ENCODE measurements around the gene ACTN1. TPM values are rescaled to one million over a fixed set of nuclear protein-coding genes. Genes with fewer than 3 reads are reported as not detected.

Gene ACTN1
- total and polyA plus RNA-seq, 10 of the 15 experiments (the other 5 are each of a cell fraction or from before 2014, with no cell fraction given), result 0.14 to 39.4 (median 2.6) TPM

DNA sequence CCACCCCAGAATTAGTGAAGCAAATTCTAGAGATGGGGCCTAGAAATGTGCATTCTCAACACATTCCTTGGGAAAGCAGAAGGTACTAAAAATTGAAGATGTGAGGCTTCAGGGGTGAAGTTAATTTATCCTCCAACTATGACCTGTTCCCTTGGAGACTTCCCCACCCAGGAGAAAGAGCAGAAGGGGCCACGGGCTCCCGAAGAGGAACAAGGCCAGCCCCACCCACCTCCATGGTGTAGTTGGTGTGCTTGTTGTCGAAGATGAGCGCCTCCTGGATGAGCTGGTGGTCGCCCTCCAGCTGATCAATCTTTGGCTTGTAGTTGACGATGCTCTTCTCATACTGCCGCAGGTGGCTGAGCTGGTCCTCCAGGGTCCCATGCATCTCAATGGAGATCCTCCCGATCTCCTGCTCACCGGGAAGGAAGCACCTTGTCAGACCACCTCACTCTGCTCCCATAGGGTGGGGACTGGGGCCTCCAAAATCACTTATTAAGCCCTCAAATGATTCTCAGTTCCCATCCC, 98.5 kb downstream of the ACTN1 start:
- no peak overlapping the region for H3K27ac ChIP-seq (ENCODE audit: control insufficient read depth, insufficient read depth)
- 59% methylated on average over 9 of the region's 9 CpGs for WGBS (ENCODE audit: insufficient coverage, insufficient replicate concordance, low lambda C conversion rate, missing lambda C conversion rate)
- H3K4me1 ChIP-seq (ENCODE audit: control insufficient read depth, insufficient read depth, low read length), result no peaks in the 10 kb centered on the region
- no peak overlapping the region for H3K9ac ChIP-seq (ENCODE audit: control insufficient read depth, insufficient read depth, low read length)
- DNase-seq (ENCODE audit: low read depth, low spot score) (no peak), FAIRE-seq (no peak), ATAC-seq (no peak)
- H3K4me3 ChIP-seq, result no peak overlapping the region
- H2AFZ ChIP-seq (ENCODE audit: control insufficient read depth, low read depth, low read length), result no peak overlapping the region
- POLR2A ChIA-PET, result no interaction called here
- no TSS peak for BruUV-seq (replicated peaks)
- in situ Hi-C loops (cut with MboI) (no loop called here), intact Hi-C loops (cut with micrococcal nuclease; ENCODE audit: unreplicated experiment) (no loop called here)
- H4K20me1 ChIP-seq (ENCODE audit: control insufficient read depth, insufficient read depth), result no peaks in the 10 kb centered on the region
- no peak for TF ChIP-seq CEBPB (IDR thresholded peaks at IDR 0.05; ENCODE audit: borderline replicate concordance in 1 of 2, low read depth in 2 of 2, low read length in 2 of 2)
- TF ChIP-seq, protein P1, sequence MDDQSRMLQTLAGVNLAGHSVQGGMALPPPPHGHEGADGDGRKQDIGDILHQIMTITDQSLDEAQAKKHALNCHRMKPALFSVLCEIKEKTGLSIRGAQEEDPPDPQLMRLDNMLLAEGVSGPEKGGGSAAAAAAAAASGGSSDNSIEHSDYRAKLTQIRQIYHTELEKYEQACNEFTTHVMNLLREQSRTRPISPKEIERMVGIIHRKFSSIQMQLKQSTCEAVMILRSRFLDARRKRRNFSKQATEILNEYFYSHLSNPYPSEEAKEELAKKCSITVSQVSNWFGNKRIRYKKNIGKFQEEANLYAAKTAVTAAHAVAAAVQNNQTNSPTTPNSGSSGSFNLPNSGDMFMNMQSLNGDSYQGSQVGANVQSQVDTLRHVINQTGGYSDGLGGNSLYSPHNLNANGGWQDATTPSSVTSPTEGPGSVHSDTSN (IDR thresholded peaks at IDR 0.05; ENCODE audit: insufficient replicate concordance, low read depth, low read length), result no peak
- no peaks in the 10 kb centered on the region; a peak in 2 of 4 replicates for H3K36me3 ChIP-seq (ENCODE audit: control insufficient read depth in 2 of 2, insufficient read depth in 2 of 2, low read length in 1 of 2)
- no peaks in the 10 kb centered on the region for H3K27me3 ChIP-seq (replicated peaks in 1 of 2; ENCODE audit: control insufficient read depth in 2 of 2, insufficient read depth in 2 of 2, low read length in 1 of 2)
- CTCF ChIA-PET, result no interaction called here
- RAD21 ChIA-PET (ENCODE audit: unreplicated experiment), result no interaction called here
- no peaks in the 10 kb centered on the region for H3K79me2 ChIP-seq (ENCODE audit: control insufficient read depth, insufficient read depth, low read length)
- H3K4me2 ChIP-seq (ENCODE audit: control insufficient read depth, insufficient read depth), result no peak overlapping the region
- SMC1A ChIA-PET (ENCODE audit: uncharacterized antibody, unreplicated experiment), result no interaction called here
- no peaks in the 10 kb centered on the region for H3K9me3 ChIP-seq (replicated peaks; ENCODE audit: control insufficient read depth, insufficient read depth, low read length)

DNA sequence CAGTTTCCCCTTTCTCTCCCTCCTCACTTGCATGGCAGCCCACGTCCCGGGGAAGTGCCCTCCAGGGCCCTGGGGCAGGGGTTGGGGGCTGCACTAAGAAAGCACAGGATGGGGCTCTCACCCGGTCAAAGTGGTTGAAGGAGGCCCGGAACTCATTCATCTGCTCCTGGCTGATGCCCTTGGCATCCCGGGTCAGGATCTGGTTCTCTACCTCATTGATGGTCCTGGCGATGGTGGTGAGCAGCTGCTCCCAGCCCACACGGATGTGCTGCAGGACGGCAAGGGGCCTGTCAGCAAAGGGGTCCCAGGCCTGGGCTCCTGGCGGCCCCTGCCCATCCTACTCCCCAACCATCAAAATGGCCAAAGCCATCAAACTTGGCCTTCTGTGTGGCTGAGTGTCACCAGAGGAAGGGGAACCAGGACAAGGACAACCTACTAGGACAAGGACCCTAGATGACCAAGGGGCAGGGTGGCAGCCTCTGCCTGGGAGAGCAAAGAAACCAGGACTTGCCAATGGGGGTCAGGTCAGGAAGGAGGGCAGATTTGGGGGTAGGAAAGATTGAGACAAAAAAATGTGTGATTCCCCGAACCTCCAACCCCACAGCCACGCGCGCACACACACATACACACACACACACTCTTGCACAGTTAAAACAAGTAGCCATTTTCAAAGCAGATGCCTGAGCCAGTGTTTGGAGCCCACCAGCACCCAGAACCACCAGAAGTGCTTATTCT, 99.1 kb downstream of the ACTN1 start:
- ChIA-PET RAD21 (ENCODE audit: unreplicated experiment) (no interaction called here), POLR2A (no interaction called here), CTCF (no interaction called here), SMC1A (ENCODE audit: uncharacterized antibody, unreplicated experiment) (no interaction called here)
- Histone ChIP-seq H4K20me1 (ENCODE audit: control insufficient read depth, insufficient read depth) (no peaks in the 10 kb centered on the region), H3K36me3 (ENCODE audit: control insufficient read depth in 2 of 2, insufficient read depth in 2 of 2, low read length in 1 of 2) (no peaks in the 10 kb centered on the region; a peak in 2 of 4 replicates), H3K4me3 (no peak overlapping the region), H2AFZ (ENCODE audit: control insufficient read depth, low read depth, low read length) (no peak overlapping the region), H3K27me3 (replicated peaks in 1 of 2; ENCODE audit: control insufficient read depth in 2 of 2, insufficient read depth in 2 of 2, low read length in 1 of 2) (no peaks in the 10 kb centered on the region), H3K9me3 (replicated peaks; ENCODE audit: control insufficient read depth, insufficient read depth, low read length) (no peaks in the 10 kb centered on the region), H3K4me2 (ENCODE audit: control insufficient read depth, insufficient read depth) (no peak overlapping the region), H3K79me2 (ENCODE audit: control insufficient read depth, insufficient read depth, low read length) (no peaks in the 10 kb centered on the region), H3K27ac (ENCODE audit: control insufficient read depth, insufficient read depth) (no peak overlapping the region), H3K4me1 (ENCODE audit: control insufficient read depth, insufficient read depth, low read length) (no peaks in the 10 kb centered on the region), H3K9ac (ENCODE audit: control insufficient read depth, insufficient read depth, low read length) (no peak overlapping the region)
- in situ Hi-C loops (cut with MboI) (no loop called here), intact Hi-C loops (cut with micrococcal nuclease; ENCODE audit: unreplicated experiment) (no loop called here)
- no TSS peak for BruUV-seq (replicated peaks)
- 67% methylated on average over 13 of the region's 13 CpGs for WGBS (ENCODE audit: insufficient coverage, insufficient replicate concordance, low lambda C conversion rate, missing lambda C conversion rate)
- ATAC-seq (no peak), DNase-seq (ENCODE audit: low read depth, low spot score) (no peak), FAIRE-seq (no peak)
- TF ChIP-seq KAT2A (conservative IDR thresholded peaks at IDR 0.05; ENCODE audit: control insufficient read depth, low read depth, low read length) (no peak), BACH1 (IDR thresholded peaks at IDR 0.05; ENCODE audit: borderline replicate concordance) (no peak), SUPT20H (IDR thresholded peaks at IDR 0.05; ENCODE audit: borderline replicate concordance, control insufficient read depth, low read depth, low read length) (no peak), STAT1 (conservative IDR thresholded peaks at IDR 0.05) (no peak), LARP7 (IDR thresholded peaks at IDR 0.05) (no peak), YY1 (IDR thresholded peaks at IDR 0.05; ENCODE audit: low read depth, low read length) (no peak), RAD51 (IDR thresholded peaks at IDR 0.05) (no peak)
- TF ChIP-seq, protein P2, sequence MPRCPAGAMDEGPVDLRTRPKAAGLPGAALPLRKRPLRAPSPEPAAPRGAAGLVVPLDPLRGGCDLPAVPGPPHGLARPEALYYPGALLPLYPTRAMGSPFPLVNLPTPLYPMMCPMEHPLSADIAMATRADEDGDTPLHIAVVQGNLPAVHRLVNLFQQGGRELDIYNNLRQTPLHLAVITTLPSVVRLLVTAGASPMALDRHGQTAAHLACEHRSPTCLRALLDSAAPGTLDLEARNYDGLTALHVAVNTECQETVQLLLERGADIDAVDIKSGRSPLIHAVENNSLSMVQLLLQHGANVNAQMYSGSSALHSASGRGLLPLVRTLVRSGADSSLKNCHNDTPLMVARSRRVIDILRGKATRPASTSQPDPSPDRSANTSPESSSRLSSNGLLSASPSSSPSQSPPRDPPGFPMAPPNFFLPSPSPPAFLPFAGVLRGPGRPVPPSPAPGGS (IDR thresholded peaks at IDR 0.05; ENCODE audit: borderline replicate concordance, insufficient read depth, low read depth, low read length, poor library complexity, severe bottlenecking), result no peak

Measured in GM12878 (cell line).